Measurements from ENCODE around the gene EPHB2. TPM values are rescaled to one million over a fixed set of nuclear protein-coding genes. Genes with fewer than 3 reads are reported as not detected.
A peak's percentile ranks its signal among the peaks of the same experiment; 100 is the strongest.

The EPHB2 gene
- total and polyA plus RNA-seq, 2 of the 8 experiments (the other 6 are each of a cell fraction or from before 2014, with no cell fraction given) = 15.8 to 17.2 TPM

GRCh38 chr1:22704440-22705067, 6.1 kb upstream of the EPHB2 start:
- WGBS, 2 experiments (ENCODE audit: extremely low coverage in 1 of 2, insufficient coverage in 1 of 2, insufficient read length in 1 of 2, insufficient replicate concordance in 2 of 2, low coverage in 1 of 2, low lambda C conversion rate in 2 of 2, missing lambda C conversion rate in 1 of 2) = 58% methylated on average over 2 of the region's 2 CpGs; no CpG with 5 or more reads in 1 of the 2 experiments
- no peak for TF ChIP-seq HDAC6 (IDR thresholded peaks at IDR 0.05; ENCODE audit: low read depth, low read length)
- no peak for TF ChIP-seq SP2 (IDR thresholded peaks at IDR 0.05; ENCODE audit: low read length)
- TF ChIP-seq CEBPB (IDR thresholded peaks at IDR 0.05; ENCODE audit: low read depth, low read length) = no peak
- TF ChIP-seq CHD2 (IDR thresholded peaks at IDR 0.05; ENCODE audit: low read length) = no peak
- TF ChIP-seq TEAD4 (IDR thresholded peaks at IDR 0.05; ENCODE audit: low read depth, low read length) = no peak
- no peak for TF ChIP-seq FOSL1 (IDR thresholded peaks at IDR 0.05; ENCODE audit: insufficient read depth, low read depth, low read length)
- no peak for TF ChIP-seq TBP (IDR thresholded peaks at IDR 0.05; ENCODE audit: low read depth, low read length)
- TF ChIP-seq NRF1 (IDR thresholded peaks at IDR 0.05; ENCODE audit: low read depth, low read length) = no peak
- no peak for TF ChIP-seq ATF3 (IDR thresholded peaks at IDR 0.05; ENCODE audit: insufficient read depth, low read depth, low read length)
- peak; percentile 70; the same call in 1 of the 2 replicates for TF ChIP-seq JUND (IDR thresholded peaks at IDR 0.05; ENCODE audit: low read length)
- 0 out of 4 replicates have a peak, but pooled peaks of 1 of the 2 experiments have one; percentile 26 for TF ChIP-seq SIN3A (conservative IDR thresholded peaks at IDR 0.05 in 1 of 2, IDR thresholded peaks at IDR 0.05 in 1 of 2; ENCODE audit: low read depth in 1 of 2, low read length in 2 of 2)
- no peak for TF ChIP-seq BACH1 (IDR thresholded peaks at IDR 0.05; ENCODE audit: low read length)
- no peak for TF ChIP-seq RFX5 (IDR thresholded peaks at IDR 0.05; ENCODE audit: borderline replicate concordance, low read depth, low read length)

More at GRCh38 chr1:22704440-22705067, 6.1 kb upstream of the EPHB2 start:
- Histone ChIP-seq H3K4me3 (ENCODE audit: extremely low read depth in 1 of 4, insufficient read depth in 2 of 4, low read depth in 3 of 4, low read length in 4 of 4) (no peak overlapping the region), H3K27me3 (replicated peaks in 1 of 4; ENCODE audit: control insufficient read depth in 3 of 4, extremely low read depth in 1 of 4, insufficient read depth in 3 of 4, low read length in 3 of 4) (peaks cover 0 to 3% (median 1%) of the 10 kb centered on the region in 4 experiments; a peak in 3 of 7 replicates), H3K4me2 (ENCODE audit: insufficient read depth in 1 of 2, low read depth in 2 of 2, low read length in 2 of 2) (no peak overlapping the region), H3K79me2 (ENCODE audit: control insufficient read depth in 1 of 2, insufficient read depth in 2 of 2, low read length in 2 of 2) (no peaks in the 10 kb centered on the region), H3K9me3 (ENCODE audit: insufficient read depth in 2 of 2, low read depth in 1 of 2, low read length in 1 of 2) (no peaks in the 10 kb centered on the region), H3K27ac (ENCODE audit: low read depth, low read length) (no peak overlapping the region), H2AK5ac (ENCODE audit: low read depth, low read length) (no peak overlapping the region), H2AFZ (ENCODE audit: low read length) (peak overlapping the region; percentile 54; the same call in 1 of the 2 replicates), H3K79me1 (ENCODE audit: low read depth, low read length) (no peaks in the 10 kb centered on the region), H4K5ac (ENCODE audit: insufficient read length, low read depth, low read length) (no peak overlapping the region), H2BK20ac (ENCODE audit: low read length) (no peak overlapping the region), H2BK15ac (ENCODE audit: low read length) (no peak overlapping the region), H3K14ac (ENCODE audit: insufficient read length) (no peak overlapping the region), H3K23ac (ENCODE audit: insufficient read length) (no peak overlapping the region), H3K23me2 (ENCODE audit: low read depth, low read length) (no peaks in the 10 kb centered on the region), H3K4ac (replicated peaks; ENCODE audit: insufficient read length, low read depth, low read length) (no peak overlapping the region), H3K36me3 (ENCODE audit: control insufficient read depth in 2 of 4, insufficient read depth in 4 of 4, low read length in 3 of 4) (no peaks in the 10 kb centered on the region), H3K56ac (replicated peaks; ENCODE audit: insufficient read length, low read depth, low read length) (no peak overlapping the region), H3K9ac (replicated peaks in 1 of 4; ENCODE audit: extremely low read depth in 1 of 4, low read depth in 3 of 4, low read length in 3 of 4) (no peak overlapping the region), H4K8ac (ENCODE audit: extremely low read depth, insufficient read depth, low read length) (no peak overlapping the region), H4K20me1 (replicated peaks in 1 of 2; ENCODE audit: control insufficient read depth in 1 of 2, insufficient read depth in 2 of 2, low read length in 2 of 2) (peaks cover 0 to 1% of the 10 kb centered on the region in 2 experiments), H4K91ac (replicated peaks; ENCODE audit: insufficient read length, low read length) (no peak overlapping the region), H2BK120ac (replicated peaks; ENCODE audit: low read depth, low read length) (no peak overlapping the region), H3K18ac (ENCODE audit: extremely low read depth, low read length) (no peak overlapping the region), H2BK12ac (ENCODE audit: low read depth, low read length) (no peak overlapping the region), H2BK5ac (ENCODE audit: low read depth, low read length) (no peak overlapping the region), H3K4me1 (replicated peaks in 1 of 4; ENCODE audit: control insufficient read depth in 3 of 4, insufficient read depth in 4 of 4, low read length in 3 of 4) (peaks cover 0 to 4% (median 0%) of the 10 kb centered on the region in 4 experiments; a peak in 1 of 7 replicates)
- peak; percentile 29 to 88 for DNase-seq (ENCODE audit: low read depth in 1 of 2, low spot score in 2 of 2)
- FAIRE-seq = peak; percentile 80
- CTCF ChIA-PET (ENCODE audit: partially characterized antibody) = interaction anchor here (0.7 to 10.1 kb wide), 64 partner anchors 9 to 284 kb away, joined by 3 to 86 read pairs (median 4); no protein-coding TSS in a partner anchor
- POLR2A ChIA-PET (ENCODE audit: partially characterized antibody) = interaction anchor here (0.7 kb wide), 1 partner anchor 55 kb away, joined by 3 read pairs; no protein-coding TSS in a partner anchor
